Activated CD4-positive, alpha-beta T cell treated with anti-CD3 and anti-CD28 coated beads for 36 hours (primary cell): ENCODE results near the gene DEFB114. TPM values are rescaled to one million over a fixed set of nuclear protein-coding genes. Genes with fewer than 3 reads are reported as not detected.

Experiments used
- ATAC-seq: fragments of 200-7000 bp; cut with Tn5 transposase; one replicate; pipeline ENCODE4 v1.10.0; 2021; ENCODE audit warnings: mild to moderate bottlenecking, moderate library complexity
- CTCF ChIA-PET: fragments of 350-600 bp; sonication (Branson Sonifier 250); formaldehyde crosslinking; loops from one replicate; lab custom pipeline; 2021; ENCODE audit warnings: antibody characterized with exemption; lab: Charles Lee
- POLR2A ChIA-PET: fragments of 350-600 bp; sonication (Branson Sonifier 250); formaldehyde crosslinking; loops from one replicate; lab custom pipeline; 2021; ENCODE audit warnings: antibody characterized with exemption, inconsistent platforms; lab: Charles Lee
- DNase-seq: peaks from one replicate; pipeline ENCODE4 v3.0.0-alpha.2; 2020
- H3K27ac Mint-ChIP-seq: one replicate; pipeline ENCODE4 v1.8.0; 2021; ENCODE audit warnings: mixed read lengths
- H3K27me3 Mint-ChIP-seq: one replicate; pipeline ENCODE4 v1.8.0; 2021; ENCODE audit warnings: mixed read lengths
- H3K36me3 Mint-ChIP-seq: one replicate; pipeline ENCODE4 v1.8.0; 2021; ENCODE audit warnings: low read depth, mixed read lengths
- H3K4me1 Mint-ChIP-seq: one replicate; pipeline ENCODE4 v1.8.0; 2021; ENCODE audit warnings: mixed read lengths
- H3K4me3 Mint-ChIP-seq: one replicate; pipeline ENCODE4 v1.8.0; 2021; ENCODE audit warnings: mild to moderate bottlenecking, moderate library complexity, mixed read lengths
- H3K9me3 Mint-ChIP-seq: one replicate; pipeline ENCODE4 v1.8.0; 2021; ENCODE audit warnings: low read depth, mixed read lengths
- intact Hi-C, 2 experiments: fragments of 100-400 bp; cut with DNase I in 1 of 2; cut with micrococcal nuclease in 1 of 2; formaldehyde crosslinking; loops; one replicate each; pipeline versions ENCODE4 v1.14.2 to v1.15.1; 2022 to 2024; cut with DNase I, micrococcal nuclease
- total RNA-seq, 2 experiments: library from RNA; stranded (reverse); gene quantifications; one replicate each; pipeline ENCODE4 v1.2.3, GENCODE V29; 2021

DEFB114 gene
- total RNA-seq, 2 experiments from 2014 or later: not detected

GRCh38 chr6:49934770-49935169, 29.2 kb downstream of the DEFB114 start:
- Mint-ChIP-seq H3K9me3 (no peaks in the 10 kb centered on the region), H3K4me1 (no peaks in the 10 kb centered on the region), H3K27me3 (no peaks in the 10 kb centered on the region), H3K36me3 (no peaks in the 10 kb centered on the region), H3K27ac (no peak overlapping the region), H3K4me3 (no peak overlapping the region)
- intact Hi-C loops: no loop called here
- DNase-seq (no peak), ATAC-seq (no peak)
- ChIA-PET POLR2A (no interaction called here), CTCF (no interaction called here)

DNA sequence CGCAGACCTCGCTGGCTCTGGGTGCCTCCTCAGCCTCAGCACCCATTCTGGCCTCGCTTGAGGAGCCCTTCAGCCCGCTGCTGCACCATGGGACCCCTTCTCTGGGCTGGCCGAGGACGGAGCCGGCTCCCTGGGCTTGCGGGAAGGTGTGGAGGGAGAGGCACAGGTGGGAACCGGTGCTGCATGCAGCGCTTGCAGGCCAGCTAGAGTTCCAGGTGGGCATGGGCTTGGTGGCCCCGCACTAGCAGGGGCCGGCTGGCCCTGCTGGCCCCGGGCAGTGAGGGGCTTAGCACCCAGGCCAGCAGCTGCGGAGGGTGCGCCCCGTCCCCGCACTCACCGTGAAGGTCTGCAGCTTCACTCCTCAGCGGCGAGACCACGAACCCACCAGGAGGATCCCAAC, 30.4 kb downstream of the DEFB114 start:
- Mint-ChIP-seq H3K9me3 (no peaks in the 10 kb centered on the region), H3K36me3 (no peaks in the 10 kb centered on the region), H3K4me1 (no peaks in the 10 kb centered on the region), H3K27ac (no peak overlapping the region), H3K27me3 (no peaks in the 10 kb centered on the region), H3K4me3 (no peak overlapping the region)
- intact Hi-C loops: no loop called here
- ChIA-PET POLR2A (no interaction called here), CTCF (no interaction called here)
- no peak for ATAC-seq
- DNase-seq: no peak

DNA sequence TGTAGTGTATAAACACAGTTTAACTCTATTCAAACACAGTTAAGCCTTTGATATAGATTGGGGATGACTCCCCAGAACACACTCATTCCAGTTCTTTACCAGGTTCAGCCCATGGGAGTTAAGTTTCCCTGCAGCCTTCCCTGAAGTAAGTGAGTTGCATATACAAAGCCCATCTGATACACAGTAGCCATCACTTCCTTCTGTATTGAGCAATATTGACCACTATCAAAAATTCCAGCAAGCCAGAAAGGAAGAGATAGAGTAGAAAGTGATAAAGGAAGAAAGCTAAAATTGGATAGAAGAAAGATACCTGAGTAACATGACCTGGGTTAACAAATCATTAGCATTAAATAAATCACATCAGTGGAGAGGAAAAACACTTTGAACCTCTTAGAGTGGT, 34.6 kb downstream of the DEFB114 start:
- Mint-ChIP-seq H3K4me1 (no peaks in the 10 kb centered on the region), H3K9me3 (no peaks in the 10 kb centered on the region), H3K27me3 (no peaks in the 10 kb centered on the region), H3K36me3 (no peaks in the 10 kb centered on the region), H3K27ac (no peak overlapping the region), H3K4me3 (no peak overlapping the region)
- intact Hi-C loops: no loop called here
- ATAC-seq (no peak), DNase-seq (no peak)
- CTCF ChIA-PET: no interaction called here
- POLR2A ChIA-PET: no interaction called here

GRCh38 chr6:49923826-49924225, 40.1 kb downstream of the DEFB114 start:
- intact Hi-C loops: no loop called here
- DNase-seq: no peak
- no peak overlapping the region for H3K27ac Mint-ChIP-seq
- no peaks in the 10 kb centered on the region for H3K36me3 Mint-ChIP-seq
- H3K27me3 Mint-ChIP-seq: no peaks in the 10 kb centered on the region
- CTCF ChIA-PET: no interaction called here
- H3K4me1 Mint-ChIP-seq: no peaks in the 10 kb centered on the region
- no peak for ATAC-seq
- no peak overlapping the region for H3K4me3 Mint-ChIP-seq
- POLR2A ChIA-PET: no interaction called here
- H3K9me3 Mint-ChIP-seq: no peaks in the 10 kb centered on the region

- intact Hi-C loops: no loop called here
- no peaks in the 10 kb centered on the region for H3K9me3 Mint-ChIP-seq
- ChIA-PET POLR2A (no interaction called here), CTCF (no interaction called here)
- H3K36me3 Mint-ChIP-seq: no peaks in the 10 kb centered on the region
- no peak for ATAC-seq
- H3K27ac Mint-ChIP-seq: no peak overlapping the region
- no peaks in the 10 kb centered on the region for H3K27me3 Mint-ChIP-seq
- H3K4me3 Mint-ChIP-seq: no peak overlapping the region
- DNase-seq: no peak
- H3K4me1 Mint-ChIP-seq: no peaks in the 10 kb centered on the region
Measured at GRCh38 chr6:49919935-49920644, 43.9 kb downstream of the DEFB114 start.

DNA sequence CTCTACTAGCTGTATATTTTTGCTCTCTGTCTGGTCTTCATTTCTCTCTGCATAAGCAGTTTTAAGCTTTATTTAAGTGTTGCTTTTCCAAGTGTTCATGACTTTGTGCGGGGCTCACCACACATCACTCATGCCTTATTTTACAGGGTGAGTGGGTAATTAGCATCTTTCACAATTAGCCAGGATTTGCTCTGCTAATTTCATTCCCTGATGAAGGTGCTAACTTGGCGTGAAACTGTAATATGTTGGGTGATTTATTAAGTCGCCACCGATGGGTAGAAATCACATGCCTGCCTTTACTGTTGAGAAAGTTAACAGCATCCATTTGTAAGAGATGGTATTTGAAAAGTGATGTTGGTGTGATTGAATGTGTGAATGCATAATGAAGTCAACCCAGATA, 44.7 kb downstream of the DEFB114 start:
- no peaks in the 10 kb centered on the region for H3K4me1 Mint-ChIP-seq
- H3K27me3 Mint-ChIP-seq: no peaks in the 10 kb centered on the region
- no peak overlapping the region for H3K27ac Mint-ChIP-seq
- CTCF ChIA-PET: interaction anchor here (0.7 kb wide), 1 partner anchor 117 kb away, joined by 3 read pairs; no protein-coding TSS in a partner anchor
- DNase-seq (no peak), ATAC-seq (no peak)
- no peaks in the 10 kb centered on the region for H3K9me3 Mint-ChIP-seq
- H3K36me3 Mint-ChIP-seq: no peaks in the 10 kb centered on the region
- POLR2A ChIA-PET: no interaction called here
- intact Hi-C loops: no loop called here
- H3K4me3 Mint-ChIP-seq: no peak overlapping the region

GRCh38 chr6:49918787-49919186, 45.2 kb downstream of the DEFB114 start:
- no peaks in the 10 kb centered on the region for H3K4me1 Mint-ChIP-seq
- intact Hi-C loops: no loop called here
- no peaks in the 10 kb centered on the region for H3K9me3 Mint-ChIP-seq
- ChIA-PET CTCF (interaction anchor here (0.7 kb wide), 1 partner anchor 116 kb away, joined by 3 read pairs; no protein-coding TSS in a partner anchor), POLR2A (no interaction called here)
- H3K4me3 Mint-ChIP-seq: no peak overlapping the region
- H3K27ac Mint-ChIP-seq: no peak overlapping the region
- H3K36me3 Mint-ChIP-seq: no peaks in the 10 kb centered on the region
- ATAC-seq (no peak), DNase-seq (no peak)
- H3K27me3 Mint-ChIP-seq: no peaks in the 10 kb centered on the region

- no peak overlapping the region for H3K4me3 Mint-ChIP-seq
- ATAC-seq: no peak
- no peaks in the 10 kb centered on the region for H3K27me3 Mint-ChIP-seq
- no peak for DNase-seq
- POLR2A ChIA-PET: no interaction called here
- H3K27ac Mint-ChIP-seq: no peak overlapping the region
- no peaks in the 10 kb centered on the region for H3K4me1 Mint-ChIP-seq
- H3K9me3 Mint-ChIP-seq: no peaks in the 10 kb centered on the region
- CTCF ChIA-PET: no interaction called here
- H3K36me3 Mint-ChIP-seq: no peaks in the 10 kb centered on the region
- intact Hi-C loops: no loop called here
Measured at GRCh38 chr6:49915035-49915434, 48.9 kb downstream of the DEFB114 start.

- no peak overlapping the region for H3K4me3 Mint-ChIP-seq
- CTCF ChIA-PET: interaction anchor here (0.7 kb wide), 1 partner anchor 25 kb away, joined by 3 read pairs; no protein-coding TSS in a partner anchor
- intact Hi-C loops: no loop called here
- ATAC-seq (no peak), DNase-seq (no peak)
- no peaks in the 10 kb centered on the region for H3K27me3 Mint-ChIP-seq
- no peaks in the 10 kb centered on the region for H3K9me3 Mint-ChIP-seq
- H3K27ac Mint-ChIP-seq: no peak overlapping the region
- H3K36me3 Mint-ChIP-seq: no peaks in the 10 kb centered on the region
- no peaks in the 10 kb centered on the region for H3K4me1 Mint-ChIP-seq
- POLR2A ChIA-PET: interaction anchor here (0.6 kb wide), 1 partner anchor 233 kb away, joined by 5 read pairs; no protein-coding TSS in a partner anchor
Measured at GRCh38 chr6:49913636-49914375, 50.2 kb downstream of the DEFB114 start.

GRCh38 chr6:49912196-49912595, 51.8 kb downstream of the DEFB114 start:
- H3K27me3 Mint-ChIP-seq: no peaks in the 10 kb centered on the region
- no peak overlapping the region for H3K27ac Mint-ChIP-seq
- POLR2A ChIA-PET: no interaction called here
- no peak for ATAC-seq
- no peaks in the 10 kb centered on the region for H3K36me3 Mint-ChIP-seq
- H3K4me3 Mint-ChIP-seq: no peak overlapping the region
- intact Hi-C loops: no loop called here
- no peak for DNase-seq
- no peaks in the 10 kb centered on the region for H3K9me3 Mint-ChIP-seq
- CTCF ChIA-PET: no interaction called here
- H3K4me1 Mint-ChIP-seq: no peaks in the 10 kb centered on the region

DNA sequence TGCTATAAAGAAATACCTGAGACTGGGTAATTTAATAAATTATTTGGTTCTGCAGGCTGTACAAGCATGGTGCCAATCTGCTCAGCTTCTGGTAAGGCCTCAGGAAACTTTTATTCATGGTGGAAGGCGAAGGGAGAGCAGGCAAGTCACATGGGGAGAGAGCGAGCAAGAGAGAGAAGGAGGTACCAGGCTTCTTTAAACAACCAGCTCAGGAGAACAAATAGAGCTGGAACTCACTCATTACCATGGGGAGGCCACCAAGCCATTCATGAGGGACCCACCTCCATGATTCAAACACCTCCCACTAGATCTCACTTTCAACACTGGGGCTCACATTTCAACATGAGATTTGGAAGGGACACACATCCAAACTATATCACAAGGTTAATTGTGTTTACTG, 52.7 kb downstream of the DEFB114 start:
- H3K4me3 Mint-ChIP-seq: no peak overlapping the region
- intact Hi-C loops: no loop called here
- DNase-seq: no peak
- no peaks in the 10 kb centered on the region for H3K27me3 Mint-ChIP-seq
- H3K36me3 Mint-ChIP-seq: no peaks in the 10 kb centered on the region
- ChIA-PET CTCF (no interaction called here), POLR2A (no interaction called here)
- no peaks in the 10 kb centered on the region for H3K9me3 Mint-ChIP-seq
- H3K27ac Mint-ChIP-seq: no peak overlapping the region
- H3K4me1 Mint-ChIP-seq: no peaks in the 10 kb centered on the region
- ATAC-seq: no peak
